Hippocampal formation (tissue), 2 donors: ENCODE measurements around the gene ACP4.
"Not testable (repeated sequence)": the region's sequence is repeated elsewhere in the genome, so short reads cannot be mapped to it uniquely, and the experiment has no call there.

Experiments
- DNase-seq, 2 donors: peaks; one replicate each; lab custom pipeline; 2025; lab: John Stamatoyannopoulos, UW

ACP4 gene

GRCh38 chr19:50790396-50790795 is at the start of gene ACP4:
Gene ACP4, plus strand, starts transcription at chr19:50790415. Its CDS starts 0 bp downstream, at chr19:50790415.
- DNase-seq: no peak

- no peak for DNase-seq
These were observed 48.9 kb upstream of the ACP4 start for GRCh38 chr19:50741179-50741933.

GRCh38 chr19:50743537-50743936 is 46.7 kb upstream of the ACP4 start:
- DNase-seq: no peak

- DNase-seq: no peak
These were observed 45.0 kb upstream of the ACP4 start for GRCh38 chr19:50745221-50745620.

GRCh38 chr19:50747141-50747540 is 43.1 kb upstream of the ACP4 start:
- DNase-seq: not testable (repeated sequence)

GRCh38 chr19:50749490-50749889 is 40.7 kb upstream of the ACP4 start:
- no peak for DNase-seq

- no peak for DNase-seq
These were observed 40.2 kb upstream of the ACP4 start for GRCh38 chr19:50750010-50750409.

GRCh38 chr19:50753879-50754278 is 36.3 kb upstream of the ACP4 start:
- DNase-seq: no peak

GRCh38 chr19:50756244-50756643 is 34.0 kb upstream of the ACP4 start:
- DNase-seq: not testable (repeated sequence)

GRCh38 chr19:50757624-50758023 is 32.6 kb upstream of the ACP4 start:
- not testable (repeated sequence) for DNase-seq

GRCh38 chr19:50759076-50759475 is 31.1 kb upstream of the ACP4 start:
- DNase-seq: not testable (repeated sequence)

GRCh38 chr19:50759886-50760285 is 30.3 kb upstream of the ACP4 start:
- no peak for DNase-seq

- DNase-seq: not testable (repeated sequence)
These were observed 28.7 kb upstream of the ACP4 start for GRCh38 chr19:50761501-50761900.

- DNase-seq: not testable (repeated sequence)
These were observed 26.7 kb upstream of the ACP4 start for GRCh38 chr19:50763521-50763920.

GRCh38 chr19:50764409-50764808 is 25.8 kb upstream of the ACP4 start:
- DNase-seq: no peak

GRCh38 chr19:50766746-50767145 is 23.5 kb upstream of the ACP4 start:
- not testable (repeated sequence) for DNase-seq

- not testable (repeated sequence) for DNase-seq
These were observed 23.0 kb upstream of the ACP4 start for GRCh38 chr19:50767263-50767662.

GRCh38 chr19:50768277-50768676 is 21.9 kb upstream of the ACP4 start:
- DNase-seq: no peak

GRCh38 chr19:50770164-50770563 is 20.1 kb upstream of the ACP4 start, which contains the start of gene GPR32:
Gene GPR32, plus strand, starts transcription at chr19:50770464. Its CDS starts 137 bp downstream, at chr19:50770601.
- not testable (repeated sequence) for DNase-seq

- DNase-seq: no peak
These were observed 19.3 kb upstream of the ACP4 start for GRCh38 chr19:50770888-50771287.

- DNase-seq: no peak
These were observed 17.7 kb upstream of the ACP4 start for GRCh38 chr19:50772476-50772875.

GRCh38 chr19:50772912-50773311 is 17.3 kb upstream of the ACP4 start:
- not testable (repeated sequence) for DNase-seq

GRCh38 chr19:50773454-50773853 is 16.8 kb upstream of the ACP4 start:
- not testable (repeated sequence) for DNase-seq

GRCh38 chr19:50776131-50776530 is 14.1 kb upstream of the ACP4 start:
- DNase-seq: no peak
